ENCODE data around the gene ZBTB17. TPM values are rescaled to one million over a fixed set of nuclear protein-coding genes. Genes with fewer than 3 reads are reported as not detected.

The ZBTB17 gene
- total RNA-seq, 1 experiment from 2014 or later: 17.4 TPM

DNA sequence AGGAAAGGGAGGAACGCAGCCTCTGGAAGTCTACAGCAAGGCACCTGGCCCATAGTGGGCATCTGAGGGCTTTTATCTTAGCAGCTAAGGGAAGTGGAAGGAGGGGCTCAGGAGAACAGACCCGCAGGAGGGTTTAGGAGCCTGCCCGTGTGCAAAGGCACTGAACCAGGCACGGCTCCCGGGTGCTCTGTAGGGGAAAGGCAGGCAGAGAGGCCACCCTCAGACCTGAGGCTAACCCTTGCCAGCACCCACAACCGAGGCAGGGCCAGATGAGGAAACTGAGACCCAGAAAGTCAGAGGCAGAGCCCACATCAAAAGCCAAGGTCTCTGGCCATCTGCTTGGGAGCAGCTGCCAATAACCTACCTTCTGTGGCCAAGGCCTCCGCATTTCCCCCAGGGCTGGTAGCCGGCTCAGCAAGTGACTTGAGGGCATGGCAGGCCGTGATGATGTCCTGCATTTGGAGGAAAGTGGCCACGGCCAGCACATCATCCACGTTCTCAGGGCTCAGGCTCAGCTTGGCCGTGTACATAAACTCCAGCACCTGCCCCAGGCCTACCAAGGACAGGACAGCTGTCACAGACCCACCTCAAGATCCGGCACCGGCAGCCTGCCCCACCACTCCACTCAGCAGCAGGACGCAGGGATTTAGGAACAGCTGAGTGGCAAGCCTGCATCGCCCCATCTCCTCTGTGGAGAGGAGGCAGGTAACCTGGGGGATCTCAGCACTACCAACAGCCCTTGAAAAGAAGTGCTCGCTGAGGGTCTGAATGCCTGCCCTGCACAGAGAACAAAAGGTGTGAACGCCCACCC, 29.1 kb downstream of the ZBTB17 start:
- H3K9me2 ChIP-seq (ENCODE audit: insufficient read depth): no peaks in the 10 kb centered on the region
- H3K9me3 ChIP-seq (ENCODE audit: insufficient read depth, low read depth): no peaks in the 10 kb centered on the region
- no peak for DNase-seq
- H3K4me3 ChIP-seq: no peak overlapping the region
- peaks cover 7% of the 10 kb centered on the region for H3K4me1 ChIP-seq (replicated peaks; ENCODE audit: insufficient read depth)
- H3K27me3 ChIP-seq (ENCODE audit: insufficient read depth, low read depth): no peaks in the 10 kb centered on the region
- H2AFZ ChIP-seq: no peak overlapping the region
- no peaks in the 10 kb centered on the region for H3K36me3 ChIP-seq (ENCODE audit: low read depth)
- no peaks in the 10 kb centered on the region for H4K20me1 ChIP-seq (ENCODE audit: insufficient read depth)
- H3K4me2 ChIP-seq: no peak overlapping the region
- intact Hi-C loops (cut with micrococcal nuclease; ENCODE audit: unreplicated experiment): no loop called here
- no TSS peak for BruUV-seq (replicated peaks)
- no peak overlapping the region for H3K27ac ChIP-seq
- peaks cover 8% of the 10 kb centered on the region; the same call in 1 of the 2 replicates for H3K79me2 ChIP-seq (ENCODE audit: low read depth)
- TF ChIP-seq, protein P1, sequence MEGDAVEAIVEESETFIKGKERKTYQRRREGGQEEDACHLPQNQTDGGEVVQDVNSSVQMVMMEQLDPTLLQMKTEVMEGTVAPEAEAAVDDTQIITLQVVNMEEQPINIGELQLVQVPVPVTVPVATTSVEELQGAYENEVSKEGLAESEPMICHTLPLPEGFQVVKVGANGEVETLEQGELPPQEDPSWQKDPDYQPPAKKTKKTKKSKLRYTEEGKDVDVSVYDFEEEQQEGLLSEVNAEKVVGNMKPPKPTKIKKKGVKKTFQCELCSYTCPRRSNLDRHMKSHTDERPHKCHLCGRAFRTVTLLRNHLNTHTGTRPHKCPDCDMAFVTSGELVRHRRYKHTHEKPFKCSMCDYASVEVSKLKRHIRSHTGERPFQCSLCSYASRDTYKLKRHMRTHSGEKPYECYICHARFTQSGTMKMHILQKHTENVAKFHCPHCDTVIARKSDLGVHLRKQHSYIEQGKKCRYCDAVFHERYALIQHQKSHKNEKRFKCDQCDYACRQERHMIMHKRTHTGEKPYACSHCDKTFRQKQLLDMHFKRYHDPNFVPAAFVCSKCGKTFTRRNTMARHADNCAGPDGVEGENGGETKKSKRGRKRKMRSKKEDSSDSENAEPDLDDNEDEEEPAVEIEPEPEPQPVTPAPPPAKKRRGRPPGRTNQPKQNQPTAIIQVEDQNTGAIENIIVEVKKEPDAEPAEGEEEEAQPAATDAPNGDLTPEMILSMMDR (conservative IDR thresholded peaks at IDR 0.05): no peak
- no peak for TF ChIP-seq EZH2 (IDR thresholded peaks at IDR 0.05; ENCODE audit: low read depth)
- CTCF ChIA-PET: no interaction called here
- POLR2A ChIA-PET (ENCODE audit: unreplicated experiment): no interaction called here
- no peaks in the 10 kb centered on the region; the same call in 1 of the 2 replicates for H3F3A ChIP-seq (ENCODE audit: insufficient read depth, low read depth)

DNA sequence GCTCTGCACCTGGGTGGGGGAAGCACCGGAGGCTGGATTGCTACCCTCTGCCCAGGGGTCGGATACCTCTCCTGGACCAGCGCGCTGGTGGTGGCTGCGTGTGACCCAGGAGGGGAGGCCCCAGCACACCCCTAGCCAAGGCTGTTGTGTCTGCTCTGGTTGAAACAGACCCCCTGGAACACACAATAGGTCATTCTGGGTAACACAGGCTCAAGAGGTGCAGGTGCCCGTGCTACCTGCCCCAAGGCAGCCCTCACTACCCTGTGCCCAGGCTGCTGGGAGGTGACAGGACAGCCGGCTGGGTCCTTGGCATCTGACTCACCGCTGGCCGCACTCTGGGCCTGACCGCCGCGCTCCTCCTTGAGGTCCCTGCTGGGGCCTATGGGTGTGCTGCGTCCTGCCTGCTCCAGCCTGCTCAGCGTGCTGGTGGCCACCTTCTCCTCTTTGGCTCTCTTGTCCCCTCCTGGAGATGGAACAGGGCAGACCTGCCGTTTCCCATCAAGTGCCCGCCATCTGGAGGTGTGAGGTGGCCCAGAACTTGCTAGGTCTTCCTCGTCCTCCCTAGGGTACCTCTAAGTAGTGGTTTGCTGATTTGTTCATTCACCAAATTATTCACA, 30.0 kb downstream of the ZBTB17 start:
- no peak overlapping the region for H3K27ac ChIP-seq
- no peak overlapping the region for H3K4me2 ChIP-seq
- BruUV-seq (replicated peaks): no TSS peak
- peaks cover 7% of the 10 kb centered on the region; the same call in 1 of the 2 replicates for H3K79me2 ChIP-seq (ENCODE audit: low read depth)
- no peaks in the 10 kb centered on the region for H3K9me2 ChIP-seq (ENCODE audit: insufficient read depth)
- no peak for DNase-seq
- H2AFZ ChIP-seq: no peak overlapping the region
- no peaks in the 10 kb centered on the region for H3F3A ChIP-seq (ENCODE audit: insufficient read depth, low read depth)
- H3K27me3 ChIP-seq (ENCODE audit: insufficient read depth, low read depth): no peaks in the 10 kb centered on the region
- peaks cover 5% of the 10 kb centered on the region for H3K4me1 ChIP-seq (replicated peaks; ENCODE audit: insufficient read depth)
- ChIA-PET CTCF (no interaction called here), POLR2A (ENCODE audit: unreplicated experiment) (no interaction called here)
- H3K9me3 ChIP-seq (ENCODE audit: insufficient read depth, low read depth): no peaks in the 10 kb centered on the region
- H3K4me3 ChIP-seq: no peak overlapping the region
- H3K36me3 ChIP-seq (ENCODE audit: low read depth): no peaks in the 10 kb centered on the region
- H4K20me1 ChIP-seq (ENCODE audit: insufficient read depth): no peaks in the 10 kb centered on the region
- intact Hi-C loops (cut with micrococcal nuclease; ENCODE audit: unreplicated experiment): no loop called here
- no peak for TF ChIP-seq EZH2 (IDR thresholded peaks at IDR 0.05; ENCODE audit: low read depth)
- TF ChIP-seq, protein P1 (conservative IDR thresholded peaks at IDR 0.05): no peak

DNA sequence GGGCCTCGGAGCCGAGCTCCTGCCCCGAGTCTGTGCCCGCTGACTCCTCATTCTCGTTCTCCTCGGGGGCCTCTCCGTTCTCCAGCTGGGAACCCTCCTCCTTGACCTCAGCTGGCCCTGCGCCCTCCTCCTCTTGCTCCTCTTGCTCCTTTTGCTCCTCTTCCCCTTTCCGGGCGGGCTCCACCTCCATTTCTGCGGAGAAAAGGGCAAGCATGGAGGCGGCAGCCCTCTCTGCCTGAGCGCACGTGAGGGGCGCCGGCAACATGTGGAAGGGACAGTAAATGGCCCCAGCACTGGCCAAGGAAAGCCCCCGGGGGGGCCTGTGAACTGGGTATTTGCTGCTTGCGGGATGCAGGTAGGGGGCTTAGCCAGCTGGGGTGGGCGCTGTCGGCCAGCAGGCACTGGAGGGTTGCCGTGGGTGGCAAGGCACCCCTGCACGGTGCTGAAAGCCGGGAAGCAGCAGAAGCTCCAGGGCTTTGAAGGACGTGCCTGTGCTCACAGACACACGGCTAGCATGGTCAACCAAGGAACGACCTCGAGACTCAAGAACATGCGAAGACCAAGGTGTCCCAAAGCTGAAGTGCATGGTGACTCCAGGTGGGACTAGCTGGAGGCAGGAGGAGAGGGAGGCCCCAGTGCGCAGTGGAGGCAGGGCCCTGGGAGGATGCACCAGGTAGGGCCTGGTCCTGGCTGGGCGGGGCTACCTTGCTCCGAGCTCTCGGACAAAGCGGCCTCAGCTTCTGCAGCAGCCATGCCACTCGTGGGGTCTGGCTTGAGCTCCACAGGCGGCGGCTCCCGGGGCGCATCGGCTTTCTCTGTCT, 30.7 kb downstream of the ZBTB17 start:
- Histone ChIP-seq H3K4me3 (no peak overlapping the region), H3K36me3 (ENCODE audit: low read depth) (no peaks in the 10 kb centered on the region), H3K9me3 (ENCODE audit: insufficient read depth, low read depth) (no peaks in the 10 kb centered on the region), H3K4me1 (replicated peaks; ENCODE audit: insufficient read depth) (no peaks in the 10 kb centered on the region), H3K27ac (no peak overlapping the region), H3K79me2 (ENCODE audit: low read depth) (0 out of 2 replicates have a peak, but pooled peaks cover under 1% of the 10 kb centered on the region), H4K20me1 (ENCODE audit: insufficient read depth) (no peaks in the 10 kb centered on the region), H3K4me2 (no peak overlapping the region), H3F3A (ENCODE audit: insufficient read depth, low read depth) (no peaks in the 10 kb centered on the region; the same call in 1 of the 2 replicates), H2AFZ (no peak overlapping the region), H3K9me2 (ENCODE audit: insufficient read depth) (no peaks in the 10 kb centered on the region), H3K27me3 (ENCODE audit: insufficient read depth, low read depth) (no peaks in the 10 kb centered on the region)
- no peak for TF ChIP-seq EZH2 (IDR thresholded peaks at IDR 0.05; ENCODE audit: low read depth)
- TF ChIP-seq, protein P1 (conservative IDR thresholded peaks at IDR 0.05): no peak
- BruUV-seq (replicated peaks): no TSS peak
- POLR2A ChIA-PET (ENCODE audit: unreplicated experiment): no interaction called here
- DNase-seq: no peak
- intact Hi-C loops (cut with micrococcal nuclease; ENCODE audit: unreplicated experiment): no loop called here
- CTCF ChIA-PET: no interaction called here
